ENCODE data around the gene DHDH.
"Not testable (repeated sequence)": the region's sequence is repeated elsewhere in the genome, so short reads cannot be mapped to it uniquely, and the experiment has no call there.

DHDH gene

DNA sequence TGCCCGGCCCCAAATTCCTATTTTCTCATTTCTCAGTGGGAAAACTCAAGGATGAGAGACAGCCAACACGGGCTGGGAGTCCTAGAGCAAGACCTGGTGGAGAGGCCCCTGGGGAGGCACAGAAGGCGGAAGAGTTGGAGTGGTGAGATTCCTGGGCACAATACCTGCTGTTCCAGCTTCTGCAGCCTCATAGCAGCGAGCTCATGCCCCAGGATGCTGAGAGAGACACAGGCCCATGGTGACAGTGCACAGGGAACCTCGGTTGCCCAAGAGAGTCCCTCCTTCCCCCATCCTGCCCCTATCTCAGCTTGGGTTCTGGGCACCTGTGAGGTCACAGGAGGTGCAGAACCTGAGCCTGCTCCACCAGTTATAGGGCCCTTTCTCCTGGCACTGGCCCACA lies 36.3 kb upstream of the DHDH start:
- TF ChIP-seq CTCF (IDR thresholded peaks at IDR 0.05; ENCODE audit: insufficient read depth, low read depth, low read length, missing control alignments) = no peak
- no peak overlapping the region for H3K4me3 ChIP-seq (ENCODE audit: low read depth, low read length)
- DNase-seq (ENCODE audit: low read depth) = no peak

DNA sequence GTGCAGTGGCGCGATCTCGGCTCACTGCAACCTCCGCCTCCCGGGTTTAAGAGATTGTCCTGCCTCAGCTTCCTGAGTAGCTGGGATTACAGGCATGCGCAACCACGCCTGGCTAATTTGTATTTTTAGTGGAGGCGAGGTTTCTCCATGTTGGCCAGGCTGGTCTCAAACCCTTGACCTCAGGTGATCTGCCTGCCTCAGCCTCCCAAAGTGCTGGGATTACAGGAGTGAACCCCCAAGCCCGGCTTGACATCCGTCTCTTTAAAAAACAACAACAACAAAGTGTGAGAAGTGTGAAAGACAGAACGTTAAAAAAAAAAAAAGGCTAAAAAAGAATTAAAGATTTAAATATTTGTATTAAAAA lies 34.1 kb upstream of the DHDH start:
- not testable (repeated sequence) for DNase-seq (ENCODE audit: low read depth)
- H3K4me3 ChIP-seq (ENCODE audit: low read depth, low read length) = peak overlapping the region; percentile 99; the same call in 1 of the 2 replicates

DNA sequence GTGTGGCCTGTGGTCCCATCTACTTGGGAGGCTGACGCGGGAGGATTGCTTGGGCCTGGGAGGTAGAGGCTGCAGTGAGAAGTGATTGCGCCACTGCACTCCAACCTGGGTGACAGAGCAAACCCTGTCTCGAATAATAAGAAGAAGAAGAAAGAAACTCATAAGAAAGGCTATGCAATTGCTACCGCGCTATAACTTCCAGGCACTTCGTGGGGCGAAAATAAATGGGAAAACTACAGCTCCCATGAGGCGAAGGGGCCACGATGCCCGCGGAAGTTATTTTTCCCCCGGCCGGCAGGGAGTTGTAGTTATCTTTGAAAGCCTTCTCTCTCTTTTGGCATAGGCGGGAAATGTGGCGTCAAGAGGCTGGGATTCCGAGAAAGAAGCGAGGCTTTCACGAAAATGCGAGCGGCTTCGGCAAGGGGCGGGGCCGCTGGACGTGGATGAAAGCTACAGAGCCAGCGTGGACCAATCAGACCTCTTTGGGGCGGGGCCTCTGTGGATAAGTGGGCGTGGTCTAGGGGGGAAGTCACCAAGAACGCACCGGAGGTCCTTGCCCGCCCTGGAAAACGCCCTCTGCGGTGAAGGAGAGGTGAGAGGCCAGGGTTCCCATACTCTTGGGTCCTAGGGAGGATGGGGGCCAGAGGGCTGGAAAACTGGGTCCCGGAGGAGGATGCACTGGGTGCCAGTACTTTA lies 33.6 kb upstream of the DHDH start, which contains the start of gene NUCB1:
Gene NUCB1 (plus strand): TSS at position 532 of the 696 bp plus-strand sequence. CDS start 485 bp downstream, outside the sequence.
- DNase-seq (ENCODE audit: low read depth) = peak; percentile 98

GRCh38 chr19:48900477-48901406 lies 32.8 kb upstream of the DHDH start:
- peak overlapping the region; percentile 99 for H3K4me3 ChIP-seq (ENCODE audit: low read depth, low read length)
- no peak for TF ChIP-seq CTCF (IDR thresholded peaks at IDR 0.05; ENCODE audit: insufficient read depth, low read depth, low read length, missing control alignments)
- DNase-seq (ENCODE audit: low read depth) = peak; percentile 63

More for the DNA sequence above, 33.6 kb upstream of the DHDH start, which contains the start of gene NUCB1:
- H3K4me3 ChIP-seq (ENCODE audit: low read depth, low read length) = peak within 1 kb of the TSS; percentile 99
- no peak for TF ChIP-seq CTCF (IDR thresholded peaks at IDR 0.05; ENCODE audit: insufficient read depth, low read depth, low read length, missing control alignments)

GRCh38 chr19:48902291-48902690 lies 31.2 kb upstream of the DHDH start:
- not testable (repeated sequence) for DNase-seq (ENCODE audit: low read depth); H3K4me3 ChIP-seq (ENCODE audit: low read depth, low read length)

DNA sequence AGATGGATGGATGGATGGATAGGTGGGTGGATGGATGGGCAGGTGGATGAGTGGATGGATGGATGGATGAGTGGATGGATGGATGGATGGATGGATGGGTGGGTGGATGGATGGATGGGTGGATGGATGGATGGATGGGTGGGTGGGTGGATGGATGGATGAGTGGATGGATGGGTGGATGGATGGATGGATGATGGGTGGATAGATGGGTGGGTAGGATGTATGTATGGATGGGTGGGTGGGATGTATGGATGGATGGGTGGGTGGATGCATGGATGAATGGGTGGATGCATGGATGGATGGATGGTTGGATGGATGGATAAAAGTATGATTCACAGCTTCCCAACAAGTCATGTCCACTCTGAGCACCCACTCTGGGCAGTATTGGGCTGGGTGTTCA lies 29.7 kb upstream of the DHDH start:
- not testable (repeated sequence) for DNase-seq (ENCODE audit: low read depth); H3K4me3 ChIP-seq (ENCODE audit: low read depth, low read length)

DNA sequence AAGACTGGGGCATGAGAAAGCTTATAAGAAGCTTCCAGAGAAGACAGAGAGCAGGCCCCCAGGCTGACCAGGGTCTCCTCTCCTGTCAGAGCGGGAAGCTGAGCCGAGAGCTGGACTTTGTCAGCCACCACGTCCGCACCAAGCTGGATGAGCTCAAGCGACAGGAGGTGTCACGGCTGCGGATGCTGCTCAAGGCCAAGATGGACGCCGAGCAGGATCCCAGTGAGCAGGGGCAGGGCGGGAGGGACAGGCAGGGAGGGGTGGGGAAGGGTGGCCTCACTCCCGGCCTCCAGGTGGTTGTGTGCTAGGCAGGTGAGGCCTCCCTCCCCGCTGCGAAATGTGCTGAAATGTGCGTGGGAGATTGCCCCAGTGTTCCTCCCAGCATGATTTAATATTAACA lies 27.8 kb upstream of the DHDH start:
- TF ChIP-seq CTCF (IDR thresholded peaks at IDR 0.05; ENCODE audit: insufficient read depth, low read depth, low read length, missing control alignments) = no peak
- no peak overlapping the region for H3K4me3 ChIP-seq (ENCODE audit: low read depth, low read length)
- DNase-seq (ENCODE audit: low read depth) = no peak

DNA sequence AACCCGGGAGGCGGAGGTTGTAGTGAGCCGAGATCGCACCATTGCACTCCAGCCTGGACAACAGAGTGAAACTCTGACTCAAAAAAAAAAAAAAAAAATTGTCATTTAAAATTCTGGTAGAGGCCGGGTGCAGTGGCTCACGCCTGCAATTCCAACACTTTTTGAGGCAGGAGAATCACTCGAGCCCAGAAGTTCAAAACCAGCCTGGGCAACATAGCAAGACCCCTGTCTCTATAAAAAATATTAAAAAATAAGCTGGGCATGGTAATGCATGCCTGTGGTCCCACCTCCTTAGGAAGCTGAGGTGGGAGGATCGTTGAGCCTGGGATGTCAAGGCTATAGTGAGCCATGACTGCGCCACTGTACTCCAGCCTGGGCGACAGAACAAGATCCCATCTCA lies 27.2 kb upstream of the DHDH start:
- no peak for DNase-seq (ENCODE audit: low read depth)
- no peak overlapping the region for H3K4me3 ChIP-seq (ENCODE audit: low read depth, low read length)
- TF ChIP-seq CTCF (IDR thresholded peaks at IDR 0.05; ENCODE audit: insufficient read depth, low read depth, low read length, missing control alignments) = no peak

All from GM12865 (cell line).